H1 (cell line): Measurements from ENCODE around the gene PPM1L. TPM values are rescaled to one million over a fixed set of nuclear protein-coding genes. Genes with fewer than 3 reads are reported as not detected.

Source experiments
- CTCF ChIA-PET: fragments of 300-600 bp; sonication (Branson Sonifier 250); formaldehyde crosslinking; loops from one replicate; lab custom pipeline; 2021; ENCODE audit not compliant: partially characterized antibody; lab: Charles Lee
- POLR2A ChIA-PET: fragments of 300-600 bp; sonication (Branson Sonifier 250); formaldehyde crosslinking; loops from one replicate; lab custom pipeline; 2021; ENCODE audit warnings: inconsistent platforms; ENCODE audit not compliant: partially characterized antibody; lab: Charles Lee
- DNase-seq, 2 experiments: peaks; one replicate each; pipeline versions ENCODE4 v3.0.0 to v3.0.0-alpha.2; 2010 to 2022; ENCODE audit warnings: low spot score in 2 of 2, low read depth in 1 of 2, mixed read lengths in 1 of 2
- FAIRE-seq: peaks from 2 replicates; lab custom pipeline; 2011; peaks lifted over from hg19 to GRCh38; lab: Jason Lieb, UNC
- H2AFZ ChIP-seq: 2 replicates; pipeline ENCODE4 v1.8.1; 2012; ENCODE audit warnings: low read length, inconsistent platforms
- H2AK5ac ChIP-seq: 2 replicates; pipeline ENCODE4 v1.6.1; 2013; ENCODE audit warnings: low read depth, low read length
- H2BK120ac ChIP-seq: replicated peaks from 2 replicates; pipeline ENCODE3; 2013; ENCODE audit warnings: low read depth, low read length, inconsistent platforms
- H2BK12ac ChIP-seq: 2 replicates; pipeline ENCODE4 v1.6.1; 2013; ENCODE audit warnings: low read depth, low read length
- H2BK15ac ChIP-seq: 2 replicates; pipeline ENCODE4 v1.6.1; 2013; ENCODE audit warnings: low read length
- H2BK20ac ChIP-seq: 2 replicates; pipeline ENCODE4 v1.6.1; 2013; ENCODE audit warnings: low read length
- H2BK5ac ChIP-seq: 2 replicates; pipeline ENCODE4 v1.6.1; 2013; ENCODE audit warnings: low read depth, low read length
- H3K14ac ChIP-seq: 2 replicates; pipeline ENCODE4 v1.6.1; 2013; ENCODE audit warnings: inconsistent platforms; ENCODE audit not compliant: insufficient read length
- H3K18ac ChIP-seq: 2 replicates; pipeline ENCODE4 v1.6.1; 2013; ENCODE audit warnings: low read length; ENCODE audit errors: extremely low read depth
- H3K23ac ChIP-seq: 2 replicates; pipeline ENCODE4 v1.6.1; 2013; ENCODE audit warnings: inconsistent platforms; ENCODE audit not compliant: insufficient read length
- H3K23me2 ChIP-seq: 2 replicates; pipeline ENCODE4 v1.6.1; 2013; ENCODE audit warnings: low read depth, low read length
- H3K27ac ChIP-seq: 2 replicates; pipeline ENCODE4 v1.6.1; 2011; ENCODE audit warnings: low read depth, low read length, inconsistent platforms
- H3K27me3 ChIP-seq, 4 experiments: replicated peaks in 1 of 4; 1 replicate in 1 of 4; 2 replicates in 3 of 4; pipeline versions ENCODE4 v1.6.1 to v1.8.1; 2011 to 2013; ENCODE audit warnings: low read length in 3 of 4, mild to moderate bottlenecking in 3 of 4, inconsistent platforms in 2 of 4, mixed read lengths in 2 of 4, moderate library complexity in 1 of 4; ENCODE audit not compliant: control insufficient read depth in 3 of 4, insufficient read depth in 3 of 4; ENCODE audit errors: extremely low read depth in 1 of 4
- H3K36me3 ChIP-seq, 4 experiments: 2 replicates each; pipeline versions ENCODE4 v1.6.1 to v1.8.1; 2011 to 2013; ENCODE audit warnings: mild to moderate bottlenecking in 4 of 4, low read length in 3 of 4, moderate library complexity in 2 of 4, control low read depth in 1 of 4, inconsistent platforms in 1 of 4; ENCODE audit not compliant: insufficient read depth in 4 of 4, control insufficient read depth in 2 of 4
- H3K4ac ChIP-seq: replicated peaks from 2 replicates; pipeline ENCODE3; 2013; ENCODE audit warnings: low read length, low read depth, mixed read lengths, inconsistent platforms; ENCODE audit not compliant: insufficient read length
- H3K4me1 ChIP-seq, 4 experiments: replicated peaks in 1 of 4; 1 replicate in 1 of 4; 2 replicates in 3 of 4; pipeline versions ENCODE4 v1.6.1 to v1.8.1; 2011 to 2013; ENCODE audit warnings: low read length in 3 of 4, inconsistent platforms in 2 of 4, mixed read lengths in 1 of 4; ENCODE audit not compliant: insufficient read depth in 4 of 4, control insufficient read depth in 3 of 4
- H3K4me2 ChIP-seq, 2 experiments: 2 replicates each; pipeline versions ENCODE4 v1.6.1 to v1.8.1; 2011 to 2013; ENCODE audit warnings: low read depth in 2 of 2, low read length in 2 of 2, control low read depth in 1 of 2, inconsistent platforms in 1 of 2, mild to moderate bottlenecking in 1 of 2; ENCODE audit not compliant: insufficient read depth in 1 of 2
- H3K4me3 ChIP-seq, 4 experiments: fragments of 200-600, 300-600 bp in 1 of 4; sonication (generic), shearing (Covaris generic), sonication (Bioruptor Twin) in 1 of 4; 2 replicates each; pipeline versions ENCODE4 v1.5.1 to v1.8.1; 2011 to 2016; ENCODE audit warnings: low read length in 4 of 4, low read depth in 3 of 4, control low read depth in 2 of 4, inconsistent platforms in 2 of 4, mild to moderate bottlenecking in 2 of 4, mixed read lengths in 1 of 4, moderate library complexity in 1 of 4; ENCODE audit not compliant: insufficient read depth in 2 of 4; ENCODE audit errors: extremely low read depth in 1 of 4
- H3K56ac ChIP-seq: replicated peaks from 2 replicates; pipeline ENCODE3; 2013; ENCODE audit warnings: low read depth, mild to moderate bottlenecking, mixed read lengths, low read length, inconsistent platforms; ENCODE audit not compliant: insufficient read length
- H3K79me1 ChIP-seq: 2 replicates; pipeline ENCODE4 v1.6.1; 2013; ENCODE audit warnings: low read depth, low read length, control low read depth
- H3K79me2 ChIP-seq, 2 experiments: 2 replicates each; pipeline versions ENCODE4 v1.6.1 to v1.8.1; 2012 to 2013; ENCODE audit warnings: low read length in 2 of 2, mild to moderate bottlenecking in 2 of 2, inconsistent platforms in 1 of 2; ENCODE audit not compliant: insufficient read depth in 2 of 2, control insufficient read depth in 1 of 2
- H3K9ac ChIP-seq, 4 experiments: replicated peaks in 1 of 4; 1 replicate in 1 of 4; 2 replicates in 3 of 4; pipeline versions ENCODE4 v1.6.1 to v1.8.1; 2011 to 2013; ENCODE audit warnings: low read depth in 3 of 4, low read length in 3 of 4, control low read depth in 2 of 4, mild to moderate bottlenecking in 2 of 4, moderate library complexity in 2 of 4, inconsistent platforms in 1 of 4; ENCODE audit errors: extremely low read depth in 1 of 4
- H3K9me3 ChIP-seq, 2 experiments: 2 replicates each; pipeline versions ENCODE4 v1.6.1 to v1.8.1; 2012 to 2013; ENCODE audit warnings: mild to moderate bottlenecking in 2 of 2, moderate library complexity in 2 of 2, control low read depth in 1 of 2, inconsistent platforms in 1 of 2, low read depth in 1 of 2, low read length in 1 of 2, mixed read lengths in 1 of 2; ENCODE audit not compliant: insufficient read depth in 2 of 2
- H4K20me1 ChIP-seq, 2 experiments: replicated peaks in 1 of 2; 2 replicates each; pipeline versions ENCODE3 to v1.8.1; 2011 to 2013; ENCODE audit warnings: inconsistent platforms in 2 of 2, low read length in 2 of 2, mild to moderate bottlenecking in 1 of 2; ENCODE audit not compliant: insufficient read depth in 2 of 2, control insufficient read depth in 1 of 2
- H4K5ac ChIP-seq: 2 replicates; pipeline ENCODE4 v1.6.1; 2013; ENCODE audit warnings: low read length, low read depth, mixed read lengths, inconsistent platforms; ENCODE audit not compliant: insufficient read length
- H4K8ac ChIP-seq: 2 replicates; pipeline ENCODE4 v1.8.0; 2013; ENCODE audit warnings: mild to moderate bottlenecking, moderate library complexity, low read length, inconsistent platforms; ENCODE audit not compliant: insufficient read depth; ENCODE audit errors: extremely low read depth
- H4K91ac ChIP-seq: replicated peaks from 2 replicates; pipeline ENCODE3; 2013; ENCODE audit warnings: low read length, mixed read lengths, inconsistent platforms; ENCODE audit not compliant: insufficient read length
- CBX5 ChIP-seq: fragments of 300-800, 300-1000 bp; sonication (generic); IDR thresholded peaks from 2 replicates; pipeline ENCODE4 v1.7.1; 2016; ENCODE audit warnings: antibody characterized with exemption, low read length, low read depth
- CREB1 ChIP-seq: IDR thresholded peaks from 2 replicates; pipeline ENCODE4 v1.6.1; 2012; ENCODE audit warnings: inconsistent platforms
- CTBP2 ChIP-seq: IDR thresholded peaks from 2 replicates; pipeline ENCODE4 v1.7.0; 2011; ENCODE audit warnings: borderline replicate concordance, mild to moderate bottlenecking, moderate library complexity, mixed read lengths, low read length; ENCODE audit not compliant: insufficient read depth, insufficient read length
- EP300 ChIP-seq, 2 experiments: IDR thresholded peaks; 1 replicate in 1 of 2; 2 replicates in 1 of 2; pipeline ENCODE4 v1.6.1; 2011 to 2012; ENCODE audit warnings: low read depth in 2 of 2, low read length in 2 of 2, mild to moderate bottlenecking in 2 of 2, borderline replicate concordance in 1 of 2, inconsistent platforms in 1 of 2, moderate library complexity in 1 of 2
- EZH2 ChIP-seq: fragments of 200-600 bp; sonication (generic); IDR thresholded peaks from 2 replicates; pipeline ENCODE4 v1.7.1; 2012; ENCODE audit warnings: low read depth, mild to moderate bottlenecking, moderate library complexity, low read length, inconsistent platforms; ENCODE audit not compliant: severe bottlenecking
- HDAC2 ChIP-seq, 2 experiments: fragments of 300-600 bp in 1 of 2; sonication (generic) in 1 of 2; IDR thresholded peaks; 2 replicates each; pipeline ENCODE4 v1.6.1; 2011 to 2012; ENCODE audit warnings: low read depth in 2 of 2, low read length in 2 of 2, mild to moderate bottlenecking in 2 of 2, moderate library complexity in 2 of 2, borderline replicate concordance in 1 of 2, inconsistent platforms in 1 of 2
- SP4 ChIP-seq: IDR thresholded peaks from 2 replicates; pipeline ENCODE4 v1.6.1; 2012; ENCODE audit warnings: low read length, inconsistent platforms
- polyA plus RNA-seq, 7 experiments: library from polyadenylated mRNA; depleted of rRNA in 3 of 7; stranded (reverse) in 5 of 7; unstranded in 2 of 7; fragments of >200 nt in 5 of 7; fragments of 200-250 nt in 2 of 7; gene quantifications; 1 replicate in 5 of 7; 2 replicates in 1 of 7; 4 replicates in 1 of 7; pipeline versions ENCODE4 v1.2.1 to v1.2.3, GENCODE V29; 2011 to 2013; ENCODE audit warnings: missing spikeins in 2 of 7, mixed read lengths in 2 of 7
- total RNA-seq: library from RNA; stranded (reverse); fragmentation: NEBNext Ultra II Directional; extraction: Animal tissue kit (Norgen Biotek cat#: 25700); gene quantifications from 2 replicates; pipeline ENCODE4 v1.2.1, GENCODE V29; 2021

Gene PPM1L
- total and polyA plus RNA-seq, 2 of the 8 experiments (the other 6 are each of a cell fraction or from before 2014, with no cell fraction given) = 2.8 to 18.1 TPM

DNA sequence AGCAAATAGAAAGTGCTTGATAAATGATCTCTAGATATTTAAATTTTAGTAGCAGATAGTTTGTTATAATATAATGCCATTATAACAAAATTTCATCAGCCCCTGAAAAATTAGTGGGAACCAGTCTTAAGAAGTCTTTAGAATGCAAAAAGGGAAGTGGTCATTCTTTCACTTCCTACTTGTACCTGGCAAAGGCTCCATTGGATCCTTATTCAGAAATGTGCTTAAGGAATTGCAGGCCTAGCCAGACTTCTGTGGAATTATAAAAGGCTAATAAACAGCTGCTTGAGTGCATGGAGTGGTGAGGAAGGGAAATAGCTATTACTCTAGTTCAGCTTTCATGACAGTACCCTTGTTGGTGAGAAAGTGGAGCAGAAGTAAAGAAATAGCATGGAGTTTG is 24.2 kb downstream of the PPM1L start:
- Histone ChIP-seq H3K79me2 (peaks cover 0 to 3% of the 10 kb centered on the region in 2 experiments; a peak in 2 of 4 replicates), H3K79me1 (no peaks in the 10 kb centered on the region; the same call in none of the 2 replicates), H4K8ac (no peak overlapping the region), H3K23me2 (no peaks in the 10 kb centered on the region), H2BK120ac (no peak overlapping the region), H2BK15ac (no peak overlapping the region), H2BK12ac (no peak overlapping the region), H3K27me3 (no peaks in the 10 kb centered on the region), H4K5ac (no peak overlapping the region), H2BK5ac (no peak overlapping the region), H3K14ac (no peak overlapping the region), H3K4me2 (no peak overlapping the region), H2AK5ac (no peak overlapping the region), H3K4ac (no peak overlapping the region), H3K9ac (no peak overlapping the region), H3K27ac (no peak overlapping the region), H4K20me1 (no peaks in the 10 kb centered on the region), H2AFZ (no peak overlapping the region), H3K56ac (no peak overlapping the region), H4K91ac (no peak overlapping the region), H3K4me3 (no peak overlapping the region), H3K23ac (no peak overlapping the region), H3K36me3 (no peaks in the 10 kb centered on the region), H3K4me1 (peaks cover 0 to 3% (median 2%) of the 10 kb centered on the region in 4 experiments; a peak in 4 of 7 replicates), H2BK20ac (no peak overlapping the region), H3K9me3 (no peaks in the 10 kb centered on the region), H3K18ac (no peak overlapping the region)
- no peak for FAIRE-seq
- ChIA-PET POLR2A (no interaction called here), CTCF (interaction anchor here (1.0 to 1.8 kb wide), 2 partner anchors 11 to 21 kb away, joined by 4 read pairs; no protein-coding TSS in a partner anchor)
- no peak for DNase-seq
- no peak for TF ChIP-seq CTBP2
- TF ChIP-seq CREB1 = no peak
- TF ChIP-seq EP300 (IDR thresholded peaks at IDR 0.05; ENCODE audit: borderline replicate concordance in 1 of 2, low read depth in 2 of 2, low read length in 2 of 2) = no peak
- TF ChIP-seq EZH2 = no peak
- no peak for TF ChIP-seq SP4
- TF ChIP-seq HDAC2 (IDR thresholded peaks at IDR 0.05; ENCODE audit: borderline replicate concordance in 1 of 2, low read depth in 2 of 2, low read length in 2 of 2) = no peak
- no peak for TF ChIP-seq CBX5
- TF ChIP-seq, all 59 proteins: peak for 0
